Stromal cell of bone marrow (primary cell): ENCODE measurements around the gene AEN.

ENCODE experiments used
- DNase-seq: peaks from one replicate; pipeline ENCODE4 v3.0.0-alpha.2; 2012; ENCODE audit warnings: low read depth

The AEN gene

GRCh38 chr15:88650556-88650955 lies 29.4 kb downstream of the AEN start:
- no peak for DNase-seq

GRCh38 chr15:88651136-88651732 lies 30.1 kb downstream of the AEN start:
- DNase-seq = no peak

- DNase-seq = no peak
These were observed 30.8 kb downstream of the AEN start for GRCh38 chr15:88651971-88652370.

GRCh38 chr15:88652456-88653199 lies 31.5 kb downstream of the AEN start:
- no peak for DNase-seq

GRCh38 chr15:88653200-88654064 lies 32.3 kb downstream of the AEN start:
- no peak for DNase-seq

GRCh38 chr15:88654430-88655102 lies 33.4 kb downstream of the AEN start:
- no peak for DNase-seq

GRCh38 chr15:88655103-88655553 lies 34.0 kb downstream of the AEN start:
- no peak for DNase-seq

- no peak for DNase-seq
These were observed 34.8 kb downstream of the AEN start for GRCh38 chr15:88655800-88656488.

GRCh38 chr15:88656760-88657221 lies 35.7 kb downstream of the AEN start:
- DNase-seq = no peak

- DNase-seq = peak; percentile 30
These were observed 36.4 kb downstream of the AEN start for GRCh38 chr15:88657326-88658069.

GRCh38 chr15:88658070-88658965 lies 37.2 kb downstream of the AEN start:
- DNase-seq = no peak

GRCh38 chr15:88658972-88659931 lies 38.1 kb downstream of the AEN start:
- DNase-seq = peak; percentile 58

GRCh38 chr15:88661041-88661700 lies 40.0 kb downstream of the AEN start:
- peak; percentile 55 for DNase-seq

GRCh38 chr15:88661761-88662556 lies 40.8 kb downstream of the AEN start:
- DNase-seq = no peak

- peak; percentile 25 for DNase-seq
These were observed 42.0 kb downstream of the AEN start for GRCh38 chr15:88663141-88663621.

GRCh38 chr15:88664151-88664778 lies 43.1 kb downstream of the AEN start:
- no peak for DNase-seq
